GM19025 (cell line): ENCODE data around the gene MIPEP.
"Not testable (repeated sequence)": the region's sequence is repeated elsewhere in the genome, so short reads cannot be mapped to it uniquely, and the experiment has no call there.

ENCODE experiments used
- ATAC-seq: cut with Tn5 transposase; IDR thresholded peaks from one replicate; pipeline ENCODE4 v1.9.1; 2021; ENCODE audit warnings: mild to moderate bottlenecking, low read depth, moderate library complexity; ENCODE audit not compliant: unreplicated experiment

Gene MIPEP

DNA sequence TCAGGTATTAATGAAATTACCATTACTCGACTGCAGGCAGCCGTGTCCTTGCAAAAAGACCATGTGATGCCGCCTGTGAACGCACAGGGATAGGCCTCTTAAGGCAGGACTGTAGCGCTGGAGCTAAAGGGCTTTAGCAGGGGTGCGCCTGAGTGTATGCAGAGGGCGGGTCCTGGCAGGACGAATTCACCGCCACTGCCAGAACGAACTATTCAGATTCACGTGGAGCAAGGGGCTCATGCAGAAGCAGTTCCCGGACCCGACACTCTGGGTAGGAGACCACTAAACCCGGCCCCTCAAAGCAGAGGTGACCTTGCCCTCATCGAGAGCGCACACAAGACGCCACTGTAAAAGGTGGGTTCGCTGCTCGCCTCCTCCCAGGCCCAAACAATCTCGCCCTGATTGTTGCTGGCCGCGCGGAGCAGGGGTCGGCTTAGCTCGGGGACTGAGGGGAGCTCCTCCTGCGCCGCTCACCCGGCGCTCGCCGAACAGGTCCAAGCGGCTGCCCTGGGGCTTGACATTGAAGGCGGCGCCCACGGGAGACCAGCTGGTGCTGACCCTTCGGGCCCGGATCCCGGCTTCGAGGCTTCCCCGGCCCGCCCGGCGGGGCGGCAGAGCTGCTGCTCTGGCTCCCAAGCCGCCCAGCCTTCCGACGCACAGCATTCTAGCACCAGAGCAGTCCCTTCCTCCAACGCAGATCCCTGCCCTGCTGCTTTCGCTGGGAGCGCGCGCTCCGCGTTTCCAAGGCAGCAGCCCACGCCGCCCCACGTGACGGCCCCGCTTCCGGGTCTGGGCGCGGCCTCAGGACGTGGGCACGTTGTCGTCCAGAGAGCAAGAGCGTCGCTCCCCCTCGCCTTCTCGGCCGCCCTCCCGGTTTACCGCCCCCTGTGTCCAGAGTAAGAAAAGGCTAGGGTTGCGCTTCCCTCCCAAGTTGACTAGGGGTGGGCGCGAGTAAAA is at the start of gene MIPEP:
TSS of gene MIPEP (minus strand) at position 743 of the 957 bp plus-strand sequence. CDS start at position 663, 80 bp downstream.
- peak; percentile 93 for ATAC-seq

DNA sequence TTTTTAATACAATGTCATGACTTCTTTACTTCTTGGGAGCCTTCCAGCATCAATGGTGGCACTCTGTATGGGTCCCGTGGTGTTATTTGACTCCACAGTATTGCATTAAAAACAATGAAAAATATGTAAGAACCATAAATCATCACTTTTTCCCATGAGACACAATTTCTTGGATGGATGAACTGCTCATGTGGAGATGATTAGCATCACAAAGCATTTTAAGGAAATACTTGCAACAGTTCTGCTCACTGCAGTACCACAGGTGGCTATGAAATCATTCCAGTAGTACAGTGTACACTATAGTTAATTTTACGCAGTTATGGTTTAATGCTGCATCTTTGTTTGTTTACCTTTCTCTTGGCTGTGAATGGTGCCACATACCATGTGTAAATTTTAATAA is 45.3 kb upstream of the MIPEP start:
- no peak for ATAC-seq

DNA sequence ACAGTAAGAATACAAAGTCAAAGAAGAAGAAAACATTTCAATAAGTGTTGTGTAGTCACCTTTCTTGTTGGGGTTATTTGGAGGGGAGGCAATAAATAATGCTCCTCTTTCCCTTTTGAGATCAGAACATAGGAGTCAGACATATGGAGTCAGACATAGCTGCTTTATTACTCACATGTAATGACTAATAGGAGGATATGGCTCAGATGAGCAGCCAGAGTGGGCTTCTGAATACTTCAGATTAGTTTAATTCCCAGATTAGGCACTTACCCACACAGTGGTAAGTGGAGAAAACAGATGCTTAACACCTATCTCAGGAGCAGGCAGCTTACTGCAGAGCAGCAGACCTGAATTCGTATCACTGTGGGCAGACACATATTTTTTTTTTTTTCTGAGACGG is 39.8 kb upstream of the MIPEP start:
- no peak for ATAC-seq

DNA sequence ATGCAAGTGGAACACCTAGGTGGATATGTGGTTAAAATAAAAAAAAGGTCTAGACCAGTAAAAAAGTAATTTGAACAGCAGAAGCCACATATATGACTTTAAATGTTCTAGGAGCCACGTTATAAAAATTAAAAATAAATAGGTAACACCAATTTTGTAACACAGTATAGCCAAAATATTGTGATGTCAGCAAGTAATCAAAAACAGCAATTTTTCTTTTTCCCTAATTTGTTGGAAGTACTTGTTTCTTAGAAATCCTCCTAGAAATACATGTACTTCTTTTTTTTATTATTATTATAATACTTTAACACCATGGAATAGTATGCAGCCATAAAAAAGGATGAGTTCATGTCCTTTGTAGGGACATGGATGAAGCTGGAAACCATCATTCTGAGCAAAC is 33.8 kb upstream of the MIPEP start:
- ATAC-seq: no peak

GRCh38 chr13:23922005-23922932 is 33.1 kb upstream of the MIPEP start:
- ATAC-seq: no peak

- no peak for ATAC-seq
Observed at GRCh38 chr13:23921451-23921888, 32.3 kb upstream of the MIPEP start.

- no peak for ATAC-seq
Observed at GRCh38 chr13:23919006-23919405, 29.8 kb upstream of the MIPEP start.

GRCh38 chr13:23918208-23918607 is 29.0 kb upstream of the MIPEP start:
- no peak for ATAC-seq

GRCh38 chr13:23915308-23915707 is 26.1 kb upstream of the MIPEP start:
- ATAC-seq: no peak

- no peak for ATAC-seq
Observed at GRCh38 chr13:23912469-23912868, 23.3 kb upstream of the MIPEP start.

GRCh38 chr13:23909606-23910005 is 20.4 kb upstream of the MIPEP start:
- ATAC-seq: no peak

DNA sequence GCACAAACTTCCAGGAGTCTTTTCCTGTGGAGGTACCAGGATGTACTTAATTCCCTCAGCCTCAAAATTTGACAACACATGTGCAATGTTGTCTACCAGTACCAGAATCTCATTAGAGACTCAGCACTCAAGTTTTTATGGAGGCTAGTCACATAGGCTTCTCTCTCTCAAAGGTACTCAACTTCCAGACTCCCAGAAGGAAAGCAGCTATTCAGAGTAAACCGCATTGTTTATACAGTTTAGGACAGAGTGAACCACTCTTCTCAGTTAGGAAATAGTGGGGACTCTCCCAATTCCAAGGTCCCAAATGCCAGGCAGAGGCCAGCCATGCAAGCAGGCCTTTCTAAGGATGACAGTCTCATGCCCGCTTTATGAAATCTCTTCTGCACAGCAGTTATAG is 16.6 kb upstream of the MIPEP start:
- ATAC-seq: no peak

GRCh38 chr13:23903906-23904280 is 14.7 kb upstream of the MIPEP start:
- no peak for ATAC-seq

- no peak for ATAC-seq
Observed at GRCh38 chr13:23902975-23903905, 14.0 kb upstream of the MIPEP start.

GRCh38 chr13:23901365-23901764 is 12.2 kb upstream of the MIPEP start:
- no peak for ATAC-seq

DNA sequence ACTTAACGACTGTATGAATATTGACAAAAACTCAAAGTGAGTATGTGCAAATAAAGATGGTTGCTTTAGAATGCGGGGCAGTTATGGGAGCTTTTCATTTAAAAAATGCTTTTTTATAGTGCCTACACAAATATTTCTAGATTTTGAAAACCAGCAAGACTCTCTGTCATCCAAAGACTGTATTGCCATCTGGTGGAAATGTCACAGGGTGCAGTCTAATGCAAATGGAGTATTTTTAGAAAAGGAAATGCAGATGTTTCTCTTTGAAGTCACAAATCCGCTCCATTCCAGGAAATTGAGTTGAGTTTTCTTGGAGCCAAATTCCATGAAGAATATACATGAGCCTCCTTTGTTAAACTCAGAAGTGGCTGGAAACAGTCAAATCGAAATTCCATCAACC is 10.4 kb upstream of the MIPEP start:
- ATAC-seq: no peak

DNA sequence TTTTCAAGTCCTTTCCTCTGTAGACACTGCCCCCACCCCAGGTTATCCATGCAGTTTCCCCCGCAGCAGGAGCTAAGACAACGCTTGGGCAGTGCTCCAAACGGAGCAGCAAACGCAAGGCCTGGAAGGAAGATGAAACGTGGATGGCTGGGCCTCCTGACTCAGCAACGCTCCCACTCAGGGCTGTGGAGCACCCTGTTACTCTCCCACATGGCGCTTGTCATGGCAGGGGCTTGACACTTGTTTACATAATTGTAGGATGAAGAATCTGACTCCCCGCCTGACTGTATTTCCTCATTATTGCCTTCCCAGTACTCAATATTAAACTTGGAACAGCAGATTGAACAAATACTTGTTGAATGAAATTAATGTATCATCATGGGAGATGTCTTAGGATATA is 8.9 kb upstream of the MIPEP start:
- ATAC-seq: no peak

DNA sequence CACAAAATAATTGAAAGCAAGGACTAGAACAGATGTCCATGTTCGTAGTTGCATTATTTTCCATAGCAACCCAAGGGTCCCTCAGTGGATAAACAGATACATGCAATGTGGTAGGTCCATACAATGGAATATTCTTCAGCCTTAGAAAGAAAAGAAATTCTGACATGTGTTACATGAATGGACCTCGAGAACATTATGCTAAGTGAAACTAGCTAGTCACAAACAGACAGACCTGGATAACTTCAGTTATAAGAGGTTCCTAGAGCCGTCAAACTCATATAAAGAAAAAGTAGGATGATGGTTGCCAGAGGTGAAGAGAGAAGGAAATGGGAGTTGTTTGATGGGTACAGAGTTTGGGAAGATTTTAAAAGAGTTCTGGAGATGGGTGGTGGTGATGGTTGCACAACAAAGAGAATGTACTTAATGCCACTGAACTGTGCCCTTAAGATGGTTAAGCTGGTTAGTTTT is 8.3 kb upstream of the MIPEP start, which contains the start of gene C1QTNF9B:
TSS of gene C1QTNF9B (minus strand) at position 51 of the 468 bp plus-strand sequence.
- not testable (repeated sequence) for ATAC-seq

GRCh38 chr13:23894746-23895145 is 5.5 kb upstream of the MIPEP start:
- ATAC-seq: not testable (repeated sequence)

GRCh38 chr13:23893791-23894190 is 4.6 kb upstream of the MIPEP start:
- not testable (repeated sequence) for ATAC-seq
